Fibroblast of peridontal ligament (primary cell): Measurements from ENCODE around the gene RAB43.
"Not testable (repeated sequence)": the region's sequence is repeated elsewhere in the genome, so short reads cannot be mapped to it uniquely, and the experiment has no call there.

Experiments used
- DNase-seq: peaks from one replicate; pipeline ENCODE4 v3.0.0-alpha.2; 2010; ENCODE audit errors: extremely low read depth

The RAB43 gene

DNA sequence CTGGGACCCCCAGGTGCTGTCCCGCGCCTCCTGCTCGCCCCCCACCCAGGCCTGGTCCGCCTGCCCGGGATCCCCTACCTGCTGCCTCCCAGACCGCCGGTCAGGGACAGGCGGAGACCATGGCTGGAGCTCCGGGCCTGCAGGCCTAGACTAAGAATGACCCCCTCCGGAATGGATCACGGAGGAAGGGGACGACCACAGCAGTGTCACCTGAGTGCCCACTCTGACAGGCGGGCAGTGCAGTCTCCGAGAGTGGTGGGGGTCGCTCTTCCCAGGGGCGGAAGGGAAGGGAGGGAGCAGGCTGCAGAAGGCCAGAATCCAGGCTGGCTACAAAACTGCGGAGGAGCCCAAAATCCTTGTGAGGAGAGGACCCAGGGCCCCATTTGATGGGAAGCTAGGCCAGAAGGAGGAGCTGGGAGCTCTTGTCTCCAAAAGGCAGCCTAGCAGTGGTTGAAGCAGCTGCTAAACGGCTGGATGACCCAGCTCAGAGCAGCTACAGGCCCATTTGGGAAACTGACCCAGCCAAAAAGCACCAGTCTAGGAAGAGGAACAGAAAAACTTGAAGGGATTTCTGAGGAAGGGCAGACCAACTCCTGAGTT lies 908 bp upstream of the RAB43 start:
- DNase-seq: peak; percentile 11

DNA sequence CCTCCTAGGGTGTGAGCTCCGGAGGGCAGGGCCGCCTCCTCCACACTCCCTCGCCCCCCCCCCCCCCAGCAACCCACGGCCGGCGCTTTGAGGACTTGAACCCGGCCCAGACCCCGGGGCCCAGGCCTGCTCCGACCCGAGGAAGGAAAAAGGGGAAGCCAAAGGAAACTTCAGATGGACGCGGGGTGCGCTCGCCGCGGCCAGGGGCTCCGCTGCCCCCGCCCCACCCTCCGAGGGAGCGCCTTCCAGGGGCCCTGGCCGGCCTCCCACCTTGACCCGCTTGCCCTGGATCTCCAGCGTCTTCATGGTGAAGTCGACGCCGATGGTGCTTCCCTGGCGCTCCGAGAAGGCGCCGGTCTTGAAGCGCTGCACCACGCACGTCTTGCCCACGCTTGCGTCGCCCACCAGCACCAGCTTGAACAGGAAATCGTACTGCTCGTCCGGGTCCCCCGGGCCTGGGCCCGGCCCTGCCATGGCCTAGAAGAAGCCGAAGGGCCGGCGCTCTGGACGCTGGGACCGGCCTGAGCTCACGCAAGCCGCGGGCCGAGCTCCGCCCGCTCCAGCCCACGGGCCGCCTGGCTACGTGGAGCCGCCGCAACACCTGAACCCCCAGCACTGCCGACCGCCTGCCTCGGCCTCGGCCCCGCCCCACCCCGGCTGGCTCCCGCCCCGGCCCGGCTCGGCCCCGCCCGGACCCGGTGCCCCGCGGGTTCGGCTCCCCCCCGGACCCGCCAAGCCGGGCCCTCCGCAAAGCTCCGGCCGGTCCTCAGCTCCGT lies 400 bp downstream of the RAB43 start:
- peak; percentile 9 for DNase-seq

DNA sequence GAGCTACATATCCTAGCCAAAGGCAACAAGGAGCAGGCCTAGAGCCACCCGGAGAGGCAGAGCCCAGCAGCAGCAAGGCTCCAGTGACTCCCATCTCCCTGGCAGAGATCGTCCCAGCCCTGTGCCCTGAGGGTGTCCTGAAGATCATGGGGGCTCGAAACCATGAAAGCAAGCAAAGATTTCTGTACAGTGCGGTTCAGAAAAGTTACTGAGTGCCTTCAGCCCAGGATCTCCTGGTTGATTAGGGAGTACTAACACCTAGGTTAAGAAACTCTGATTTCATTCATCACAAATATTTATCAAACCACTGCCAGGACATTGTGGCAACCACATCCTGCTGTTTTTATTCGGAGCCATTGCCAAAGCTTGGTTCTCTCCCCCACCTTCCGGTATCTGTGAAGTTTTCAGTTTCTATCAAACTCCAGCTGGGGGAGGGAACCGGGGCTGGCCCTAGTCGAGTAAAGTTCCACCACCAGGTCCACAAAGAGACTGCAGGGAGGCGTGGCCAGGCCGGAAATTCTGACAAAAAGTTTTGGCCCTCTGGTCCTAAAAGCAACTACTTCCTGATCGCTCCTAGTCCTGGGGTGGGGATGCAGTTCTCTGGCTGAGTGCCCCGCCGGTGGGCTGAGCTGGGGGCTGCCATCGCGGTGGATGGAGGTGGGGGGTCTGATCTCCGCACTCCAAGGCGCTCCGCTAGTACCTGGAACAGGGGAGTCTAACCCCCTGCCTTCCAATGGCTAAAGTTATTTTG lies 1.2 kb downstream of the RAB43 start:
- DNase-seq: peak; percentile 80

DNA sequence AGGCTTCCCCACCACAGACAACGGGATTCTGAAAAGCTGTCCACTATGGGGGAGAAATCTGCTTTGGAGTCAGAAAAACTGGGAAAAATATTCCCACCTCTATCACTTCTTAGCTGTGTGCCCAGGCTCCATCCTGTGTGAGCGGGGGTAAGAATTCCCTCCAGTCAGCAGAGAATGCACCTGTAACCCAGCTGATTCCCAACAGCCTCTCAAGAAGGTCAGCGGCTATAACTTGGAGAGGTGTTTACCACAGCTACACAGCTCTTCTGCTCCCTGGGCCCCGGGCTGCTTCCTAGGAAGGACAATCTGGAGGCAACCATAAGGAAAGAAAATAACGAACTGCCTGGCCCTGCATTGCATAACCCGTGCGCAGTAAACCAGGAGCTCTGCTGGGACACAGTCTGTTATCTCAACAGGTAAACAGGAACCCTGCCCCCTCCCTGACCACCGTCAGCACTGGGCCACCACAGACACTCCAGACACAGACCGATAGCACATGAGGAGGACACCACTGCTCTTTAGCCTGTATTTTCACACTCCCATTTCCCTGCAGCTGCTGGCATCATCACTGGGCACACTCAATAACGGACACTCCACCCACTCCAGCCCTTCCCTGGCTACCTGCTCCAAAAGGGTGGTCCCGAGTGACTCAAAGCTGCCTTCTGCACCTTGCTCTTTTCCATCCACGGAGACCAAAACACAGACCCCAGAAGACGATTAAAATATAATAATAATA lies 2.1 kb downstream of the RAB43 start:
- no peak for DNase-seq

DNA sequence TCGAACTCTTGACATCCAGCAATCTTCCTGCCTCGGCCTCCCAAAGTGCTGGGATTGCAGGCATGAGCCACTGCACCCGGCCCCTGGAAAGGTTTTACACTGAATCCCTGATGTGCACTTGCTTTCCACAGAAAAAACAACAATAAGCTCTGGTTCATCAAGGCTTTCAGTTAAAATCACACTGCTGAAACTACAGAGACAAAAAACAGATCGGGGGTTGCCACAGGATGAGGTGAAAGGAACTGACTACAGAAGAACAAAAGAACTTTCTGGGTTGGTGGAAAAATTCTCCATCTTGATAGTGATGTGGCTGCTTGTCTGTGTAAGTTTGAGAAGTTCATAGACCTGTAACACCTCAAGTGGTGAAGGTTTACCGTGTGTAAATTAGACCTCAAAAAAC lies 2.9 kb downstream of the RAB43 start:
- no peak for DNase-seq

DNA sequence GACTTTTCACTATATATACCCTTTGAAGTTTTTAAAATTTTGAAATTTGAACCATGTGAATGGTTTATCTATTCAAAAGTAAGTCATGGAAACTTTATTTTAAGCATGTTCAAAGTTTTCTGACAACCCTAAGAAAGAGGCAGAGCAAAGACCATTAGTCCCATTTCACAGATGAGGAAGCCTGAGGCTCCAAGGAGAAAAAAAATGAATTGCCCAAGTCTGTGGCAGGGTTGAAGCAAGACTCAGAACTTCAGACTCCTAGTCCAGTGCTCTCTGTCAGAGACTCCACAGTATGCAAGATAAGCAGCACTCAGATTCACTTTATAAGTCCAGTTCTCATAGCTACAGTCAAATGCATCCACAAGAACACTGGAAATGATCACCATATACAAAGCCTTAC lies 4.5 kb downstream of the RAB43 start:
- no peak for DNase-seq

DNA sequence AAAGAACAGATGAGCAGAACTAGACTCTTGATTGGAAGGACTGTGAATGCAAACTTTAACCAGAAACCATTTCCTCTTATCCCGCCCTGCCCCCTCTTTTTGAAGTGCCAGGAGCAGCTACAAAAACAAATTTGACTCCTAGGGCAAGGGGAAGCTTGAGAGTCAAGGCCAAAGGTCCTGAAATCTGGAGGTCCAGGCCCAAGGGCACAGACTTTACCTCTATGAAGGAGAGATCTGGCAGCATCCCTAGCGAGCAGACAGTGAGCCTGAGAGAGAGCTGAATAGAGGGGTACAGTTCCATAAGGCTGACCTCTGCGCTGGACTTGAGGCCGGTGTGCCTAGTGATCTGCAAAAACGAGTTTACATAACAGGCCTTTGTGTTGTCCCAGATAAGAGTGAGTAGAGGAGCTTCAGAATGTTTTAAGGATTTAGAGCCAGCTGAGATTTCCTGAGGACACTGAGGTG lies 5.1 kb downstream of the RAB43 start:
- no peak for DNase-seq

DNA sequence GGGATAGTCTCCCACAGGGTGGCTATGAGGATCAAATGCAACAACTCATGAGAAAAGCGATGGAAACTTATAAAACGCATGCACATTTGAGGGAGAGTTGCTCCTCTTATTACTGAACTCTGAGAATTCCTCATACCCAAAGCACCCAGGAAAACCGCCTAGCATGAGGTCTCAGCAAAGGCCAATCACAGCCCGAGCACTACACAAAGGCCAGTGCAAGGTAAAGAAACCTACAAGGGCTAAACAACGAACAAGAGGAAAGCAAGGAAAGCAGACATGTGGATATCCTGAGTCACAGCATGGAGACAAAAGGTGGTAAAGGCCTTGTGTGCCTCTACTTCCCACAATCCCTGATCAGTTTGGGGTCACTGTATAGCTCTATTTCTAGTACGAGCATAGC lies 7.1 kb downstream of the RAB43 start:
- no peak for DNase-seq

DNA sequence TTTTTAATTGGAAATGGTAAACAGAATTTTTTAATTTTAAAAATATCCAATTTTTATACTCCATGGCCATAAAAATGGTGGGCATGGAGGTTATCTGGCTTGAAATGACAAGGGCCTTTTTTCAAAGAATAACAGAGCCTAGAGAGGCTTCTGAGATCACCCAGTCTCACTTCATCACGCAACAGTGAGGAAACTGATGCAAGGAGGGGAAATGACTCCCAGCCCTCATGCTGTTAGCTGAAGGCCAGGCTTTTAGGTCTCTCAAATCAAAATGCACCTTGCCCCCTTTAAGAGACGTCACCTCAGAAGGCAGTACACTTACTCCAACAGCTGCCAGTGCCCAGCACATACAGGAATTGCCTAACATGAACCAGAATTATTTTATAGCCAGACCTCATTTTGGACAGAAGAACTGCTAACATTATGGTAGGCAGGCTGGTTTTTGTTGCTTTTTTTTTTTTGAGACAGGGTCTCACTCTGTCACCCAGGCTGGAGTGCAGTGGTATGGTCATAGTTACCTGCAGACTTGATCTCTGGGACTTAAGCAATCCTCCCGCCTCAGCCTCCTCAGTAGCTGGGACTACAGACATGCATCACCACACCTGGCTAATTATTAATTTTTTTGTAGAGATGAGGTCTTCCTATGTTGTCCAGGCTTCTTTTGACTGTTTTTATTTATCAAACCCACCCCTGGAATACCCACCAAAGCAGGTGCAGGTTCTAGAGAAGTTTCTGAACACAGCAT lies 9.1 kb downstream of the RAB43 start:
- DNase-seq: peak; percentile 51

DNA sequence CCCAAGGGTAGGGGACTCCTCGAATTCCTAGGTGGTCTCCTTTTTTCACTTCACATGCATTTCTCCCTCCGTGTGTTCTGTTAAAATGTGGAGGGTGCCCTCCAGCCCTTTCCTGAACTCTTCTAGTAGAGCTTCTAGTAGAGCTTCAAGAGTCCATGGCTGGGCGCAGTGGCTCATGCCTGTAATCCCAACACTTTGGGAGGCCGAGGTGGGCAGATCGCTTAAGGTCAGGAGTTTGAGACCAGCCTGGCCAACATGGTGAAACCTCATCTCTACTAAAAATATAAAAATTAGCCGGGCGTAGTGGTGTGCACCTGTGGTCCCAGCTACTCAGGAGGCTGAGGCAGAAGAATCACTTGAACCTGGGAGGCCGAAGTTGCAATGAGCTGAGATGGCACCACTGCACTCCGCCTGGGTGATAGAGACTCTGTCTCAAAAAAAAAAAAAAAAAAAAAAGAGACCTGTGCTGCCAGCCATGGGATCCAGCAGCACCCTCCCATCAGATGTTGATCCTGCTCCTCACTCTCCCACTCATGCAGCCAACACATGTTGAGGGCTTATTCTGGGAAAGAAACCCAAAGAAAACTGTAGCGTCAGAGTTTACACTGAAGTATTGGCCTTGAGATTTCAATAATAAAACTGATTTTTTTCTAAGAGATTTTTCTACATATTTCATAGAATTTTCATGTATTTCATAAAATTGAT lies 10.4 kb downstream of the RAB43 start:
- not testable (repeated sequence) for DNase-seq

DNA sequence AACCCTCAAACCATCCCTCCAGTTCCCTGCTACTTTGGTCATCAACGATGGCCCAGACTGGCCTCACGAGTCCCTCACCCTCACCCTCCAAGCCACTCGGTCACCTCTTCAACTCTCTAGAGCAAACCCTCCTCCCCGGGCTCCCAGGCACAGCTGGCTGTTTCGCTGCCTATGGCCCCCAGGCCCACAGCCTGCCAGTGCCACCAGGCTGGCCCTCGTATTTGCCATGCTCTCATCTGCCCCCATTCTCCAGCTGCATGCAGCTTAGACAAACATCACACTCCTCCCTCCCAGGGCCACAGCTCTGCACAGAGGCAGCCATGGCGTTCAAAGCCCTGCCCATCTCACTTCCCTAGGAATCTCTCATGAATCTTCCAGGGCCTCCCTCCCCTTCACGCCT lies 13.8 kb downstream of the RAB43 start:
- DNase-seq: no peak

DNA sequence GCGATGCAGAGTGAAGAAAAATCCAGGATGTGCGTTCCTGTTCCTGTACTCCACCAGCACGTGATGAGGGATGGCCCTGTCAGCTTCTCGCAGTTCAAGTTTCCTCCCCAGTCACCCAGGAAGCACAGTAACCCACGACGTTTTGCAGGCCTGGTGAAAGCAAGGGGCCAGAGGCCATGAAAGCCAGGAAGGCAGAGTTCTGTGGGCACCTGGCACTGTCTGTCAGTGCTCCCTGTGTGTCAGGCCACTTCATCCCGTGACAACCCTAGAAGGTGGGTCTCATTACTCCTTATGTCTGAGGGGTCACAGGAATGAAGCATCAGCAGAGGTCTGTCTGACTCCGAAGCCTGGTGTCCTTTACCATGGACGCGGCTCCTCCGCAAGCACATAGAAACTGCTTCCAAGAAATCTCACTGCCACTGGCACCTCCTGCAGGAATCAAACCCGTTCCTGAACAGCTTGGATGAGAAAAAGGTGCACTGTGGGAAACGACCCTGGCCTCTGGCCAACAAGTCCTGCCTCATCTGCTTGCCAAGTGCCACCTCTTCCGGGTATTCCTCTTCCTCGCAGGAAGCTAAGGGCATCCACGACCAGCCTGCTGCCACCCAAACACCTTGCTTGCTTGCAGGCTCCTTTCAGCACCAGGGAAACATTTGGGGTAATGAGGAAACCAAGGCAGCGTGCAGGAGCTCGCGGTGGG lies 14.6 kb downstream of the RAB43 start:
- DNase-seq: no peak

DNA sequence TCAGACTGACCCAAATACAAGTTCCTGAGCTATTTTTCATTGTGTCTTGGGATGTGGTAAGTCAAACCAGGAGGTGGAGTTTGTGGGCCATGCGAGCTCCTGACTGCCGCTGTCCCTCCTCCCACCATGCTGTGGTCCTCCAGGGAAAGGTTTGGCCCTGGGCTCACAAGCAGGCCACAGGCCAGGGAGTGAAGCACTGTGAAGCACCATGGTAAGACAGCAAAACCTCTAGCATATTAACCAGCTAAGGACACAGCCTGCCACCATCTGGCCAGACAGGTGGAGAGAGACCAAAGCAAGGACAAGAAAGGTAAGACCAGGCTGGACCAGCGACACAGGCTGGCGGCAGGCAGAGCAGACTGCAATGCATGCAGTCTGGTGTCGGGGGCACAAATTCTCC lies 15.3 kb downstream of the RAB43 start:
- DNase-seq: peak; percentile 23

DNA sequence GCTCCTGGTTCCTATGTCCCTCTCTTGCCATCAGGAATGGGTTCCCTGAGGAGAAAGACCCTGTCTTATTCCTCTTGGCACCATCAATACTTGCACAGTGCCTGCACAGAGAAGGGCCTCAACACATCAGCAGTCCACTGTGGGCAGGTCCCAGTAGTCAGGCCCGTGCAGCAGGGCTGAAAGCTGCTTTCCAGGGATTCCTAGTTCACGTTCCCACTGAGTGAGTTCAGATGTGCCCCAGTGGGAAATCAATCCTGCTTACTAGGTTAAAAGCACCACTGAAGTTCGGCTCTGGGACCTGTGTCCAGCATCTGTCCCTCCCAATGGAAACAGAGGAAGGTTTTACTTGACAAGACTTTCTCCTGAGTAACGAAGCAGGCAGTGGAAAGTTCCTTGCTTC lies 15.7 kb downstream of the RAB43 start:
- peak; percentile 12 for DNase-seq

DNA sequence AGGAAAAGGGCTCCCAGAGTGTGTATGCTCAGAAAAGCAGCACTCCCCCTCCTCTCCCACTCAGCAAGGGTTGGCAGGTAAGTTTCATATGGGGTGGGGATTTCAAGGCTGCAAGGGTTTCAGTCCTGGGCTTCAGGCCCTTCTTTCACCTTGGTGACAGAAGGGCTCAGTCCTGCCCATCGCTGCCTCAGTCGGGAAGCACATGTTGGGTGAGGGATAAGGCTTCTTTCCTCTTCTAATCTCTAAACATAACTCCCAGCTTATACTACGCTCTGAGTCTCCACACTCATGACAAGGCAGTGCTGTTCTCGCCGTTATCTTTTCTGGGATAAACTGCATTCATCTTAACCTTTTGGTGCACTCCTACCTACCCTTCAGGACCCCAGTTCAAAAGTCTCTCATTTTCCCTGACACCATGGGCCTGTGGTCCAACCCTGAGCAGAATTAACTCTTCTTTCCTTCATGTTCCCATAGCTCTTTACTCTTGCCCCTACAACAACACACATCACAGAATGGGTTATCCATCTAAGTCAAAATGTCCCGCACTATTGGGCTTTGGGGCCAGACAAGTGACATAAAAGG lies 17.0 kb downstream of the RAB43 start:
- DNase-seq: no peak

DNA sequence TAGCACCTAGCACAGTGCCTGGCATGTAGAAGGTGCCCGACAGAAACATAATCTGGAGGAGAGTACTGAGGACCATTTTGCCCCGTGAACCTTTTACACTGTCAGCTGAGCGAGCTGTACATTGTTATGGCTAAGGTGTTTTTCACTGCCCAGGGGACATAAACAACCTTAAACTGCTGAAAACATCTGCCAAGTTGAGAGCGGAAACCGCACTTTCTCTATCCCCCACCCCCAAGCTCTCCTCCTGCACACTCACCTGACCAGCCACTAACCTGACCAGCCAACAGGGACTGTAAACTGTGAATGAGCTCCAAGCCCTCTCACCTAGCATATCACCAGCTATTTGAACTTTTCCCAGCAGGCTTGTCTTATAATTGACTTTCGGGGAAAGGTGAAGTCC lies 17.6 kb downstream of the RAB43 start:
- no peak for DNase-seq

DNA sequence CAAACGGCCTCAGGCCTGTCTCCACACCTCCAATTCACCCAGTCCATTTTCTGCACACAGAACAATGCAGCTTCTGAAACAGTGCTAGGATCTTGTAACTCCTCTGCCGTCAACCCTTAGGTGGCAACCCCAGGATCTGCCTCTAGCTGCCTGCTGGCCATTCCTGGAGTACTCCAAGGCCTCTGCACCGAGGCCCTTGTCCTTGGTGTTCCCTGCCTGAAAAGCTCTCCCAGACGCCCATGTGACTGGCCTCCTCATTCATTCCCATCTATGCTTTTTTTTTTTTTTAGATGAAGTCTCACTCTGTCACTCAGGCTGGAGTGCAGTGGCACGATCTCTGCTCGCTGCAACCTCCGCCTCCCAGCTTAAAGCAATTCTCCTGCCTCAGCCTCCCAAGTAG lies 18.3 kb downstream of the RAB43 start:
- no peak for DNase-seq

DNA sequence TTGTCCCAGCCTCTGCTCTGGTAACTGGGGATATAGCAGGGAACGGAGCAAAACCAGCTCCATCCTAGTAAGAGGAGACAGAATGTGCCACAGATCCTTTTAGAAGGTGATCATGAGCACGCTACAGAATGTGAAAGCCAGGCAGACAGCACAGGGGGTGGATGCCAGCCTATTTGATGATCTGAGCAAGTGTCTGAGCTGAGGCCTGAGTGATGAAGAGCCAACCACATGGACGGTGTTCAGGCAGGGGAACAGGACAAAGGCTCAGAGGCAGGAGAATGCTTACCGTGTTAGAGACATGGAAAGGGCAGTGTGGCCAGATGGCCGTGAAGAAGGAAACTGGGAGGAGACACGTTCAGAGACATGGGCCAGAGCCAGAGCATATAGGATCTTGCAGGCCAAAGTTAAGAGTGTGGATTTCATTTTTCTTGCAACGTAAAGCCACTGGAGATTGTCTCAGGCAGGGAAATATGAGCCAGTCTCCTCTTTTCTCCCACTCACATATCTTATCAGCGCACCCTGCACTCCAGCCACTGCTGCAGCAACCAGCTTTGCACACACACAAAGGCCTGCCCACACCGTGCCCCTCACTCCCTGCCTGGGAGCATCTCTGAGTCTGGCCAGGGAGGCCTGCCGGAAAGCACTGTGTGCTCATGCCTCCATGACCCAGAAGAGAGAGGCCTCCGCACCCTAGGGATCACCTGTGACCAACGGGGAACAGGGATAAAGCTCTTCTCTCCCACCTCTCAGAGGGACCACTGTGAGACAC lies 20.1 kb downstream of the RAB43 start:
- DNase-seq: no peak

DNA sequence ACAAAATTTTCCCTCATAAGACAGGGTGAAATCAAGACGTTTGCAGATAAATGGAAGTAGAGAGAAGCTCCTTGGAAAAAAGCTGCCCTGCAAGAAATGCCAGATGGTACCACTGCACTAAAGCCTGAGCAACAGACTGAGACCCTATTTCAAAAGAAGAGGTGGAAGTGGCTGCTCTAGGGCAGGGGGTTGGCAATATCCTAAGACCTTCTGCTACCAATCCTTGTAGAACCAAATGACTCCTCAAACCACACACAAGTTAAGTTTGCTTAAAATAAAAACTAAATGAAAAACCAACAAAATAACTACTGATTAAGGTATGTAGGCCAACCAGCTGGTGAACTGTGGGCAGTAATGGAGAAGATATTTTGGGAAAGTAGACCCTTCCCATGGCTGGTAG lies 21.3 kb downstream of the RAB43 start:
- DNase-seq: no peak
